Activated effector memory CD4-positive, alpha-beta T cell treated with anti-CD3 and anti-CD28 coated beads, Interleukin-2, amount 50 U/mL, for 16 hours (primary cell): ENCODE measurements around the gene SLC38A1.

ENCODE experiments used
- DNase-seq: peaks from one replicate; pipeline ENCODE4 v3.0.0-alpha.2; 2020

Gene SLC38A1

GRCh38 chr12:46160981-46161690 is 107.7 kb downstream of the SLC38A1 start:
- no peak for DNase-seq

DNA sequence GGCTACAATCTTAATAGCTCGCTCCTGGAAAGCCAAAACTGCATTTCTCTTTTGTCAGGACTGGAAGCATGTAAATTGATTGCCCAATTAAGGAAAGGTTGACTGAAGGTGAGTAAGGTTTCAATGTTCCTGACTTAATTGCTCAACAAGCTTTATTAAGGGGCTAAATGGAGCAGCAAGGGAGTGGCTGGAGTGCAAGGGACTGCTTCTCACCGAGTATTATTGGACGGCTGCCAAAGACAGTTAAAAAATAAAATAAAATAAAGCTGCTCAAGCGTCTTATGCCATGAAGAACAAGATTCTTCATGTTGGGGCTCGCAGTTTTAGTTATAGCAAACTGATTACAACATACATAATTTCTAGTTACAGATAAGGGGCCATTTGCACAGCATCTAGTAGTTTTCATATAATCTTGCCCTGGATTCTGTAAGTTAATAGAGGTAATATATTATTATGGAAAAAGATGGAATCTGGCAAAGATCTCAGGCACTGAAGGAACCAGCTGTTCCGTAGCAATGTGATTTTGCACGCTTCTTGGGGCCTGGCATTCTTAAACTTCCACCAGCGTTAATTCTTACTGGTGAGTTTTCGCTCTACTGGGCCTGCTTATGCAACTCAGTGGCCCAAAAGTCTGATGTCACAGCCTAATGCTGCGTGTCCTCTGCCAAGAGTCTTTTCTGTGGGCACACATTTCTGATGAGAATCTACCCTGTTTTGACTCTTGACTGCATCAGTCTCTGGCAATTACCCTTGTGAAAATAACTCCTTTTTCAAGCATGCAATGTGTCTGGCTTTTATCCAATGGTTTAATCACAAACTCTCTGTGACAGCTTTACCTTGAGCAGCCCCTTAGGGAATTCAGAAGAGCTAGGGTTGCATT is 108.5 kb downstream of the SLC38A1 start:
- no peak for DNase-seq

- no peak for DNase-seq
These were observed 109.4 kb downstream of the SLC38A1 start for GRCh38 chr12:46159309-46159901.

- DNase-seq = no peak
These were observed 110.3 kb downstream of the SLC38A1 start for GRCh38 chr12:46158501-46158900.

DNA sequence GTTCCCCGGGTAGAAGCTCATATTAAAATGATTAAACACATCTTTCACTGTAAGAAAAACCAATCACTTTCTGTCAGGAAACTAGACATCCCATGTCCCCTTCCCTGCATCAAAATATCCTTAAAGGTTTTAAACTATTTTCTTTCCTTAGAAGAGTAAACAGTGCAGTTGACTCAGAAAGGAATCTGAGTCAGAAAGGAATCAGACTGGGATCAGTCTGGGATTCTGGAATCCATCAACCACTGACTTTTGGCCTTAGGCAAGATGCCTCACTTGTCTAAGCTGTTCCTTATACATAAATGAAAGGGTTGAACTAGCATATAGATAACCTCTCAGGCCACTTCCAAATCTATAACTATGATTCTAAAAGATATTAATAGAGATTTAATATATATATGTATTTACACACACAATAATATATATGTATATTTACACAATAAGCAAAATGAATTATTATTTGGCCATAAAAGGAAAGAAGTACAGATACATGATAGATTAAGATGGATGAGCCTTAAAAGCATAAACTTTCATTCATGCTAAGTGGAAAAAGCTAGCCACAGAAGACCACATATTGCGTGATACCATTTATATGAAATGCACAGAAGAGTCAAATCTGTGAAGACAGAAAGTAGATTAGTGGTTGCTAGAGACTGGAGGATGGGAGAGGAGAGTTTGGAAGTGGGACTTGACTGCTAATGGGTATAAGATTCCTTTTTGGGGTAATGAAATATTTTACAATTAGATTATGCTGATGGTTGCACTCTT is 114.4 kb downstream of the SLC38A1 start:
- no peak for DNase-seq

DNA sequence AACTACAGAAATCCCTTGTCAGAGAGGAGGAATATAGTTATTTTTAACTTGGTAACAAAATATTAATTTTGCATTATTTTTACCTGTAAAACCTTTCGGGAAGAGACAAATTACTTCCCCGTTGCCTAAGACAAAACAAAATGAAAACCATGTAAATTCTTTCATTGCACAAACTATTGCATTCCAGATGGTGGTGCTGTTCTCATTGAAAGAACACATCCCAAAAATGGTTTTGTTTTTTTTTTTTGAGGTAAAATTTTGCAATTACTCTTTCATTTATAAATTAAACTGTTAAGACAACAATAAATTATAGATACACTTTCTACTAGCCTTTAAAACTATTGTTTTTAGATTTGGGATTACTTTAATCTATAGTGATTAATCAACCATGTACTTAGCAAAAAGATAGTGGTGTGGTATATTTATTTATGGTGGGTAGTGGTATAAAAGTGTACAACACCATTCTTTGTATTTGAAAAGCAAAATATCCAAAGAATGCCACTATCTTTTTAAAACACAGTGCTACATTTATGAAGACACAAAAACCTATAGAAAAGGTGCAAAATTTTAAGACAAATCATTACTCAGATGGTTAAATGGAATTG is 115.5 kb downstream of the SLC38A1 start:
- DNase-seq = no peak

- DNase-seq = no peak
These were observed 116.4 kb downstream of the SLC38A1 start for GRCh38 chr12:46152456-46152855.

DNA sequence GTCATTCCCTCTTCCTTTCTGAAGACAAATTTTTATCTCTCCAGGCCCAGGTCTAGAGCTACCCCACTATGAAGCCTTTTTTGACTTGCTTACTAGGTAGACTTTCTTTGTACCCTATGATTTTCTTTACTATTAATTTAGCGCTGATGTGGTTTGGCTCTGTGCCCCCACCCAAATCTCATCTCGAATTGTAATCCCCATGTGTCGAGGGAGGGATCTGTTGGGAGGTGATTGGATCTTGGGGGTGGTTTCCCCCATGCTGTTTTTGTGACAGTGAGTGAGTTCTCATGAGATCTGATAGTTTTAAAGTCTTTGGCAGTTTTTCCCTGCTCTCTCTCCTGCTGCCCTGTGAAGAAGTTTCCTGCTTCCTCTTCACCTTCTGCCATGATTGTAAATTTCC is 118.1 kb downstream of the SLC38A1 start:
- no peak for DNase-seq

DNA sequence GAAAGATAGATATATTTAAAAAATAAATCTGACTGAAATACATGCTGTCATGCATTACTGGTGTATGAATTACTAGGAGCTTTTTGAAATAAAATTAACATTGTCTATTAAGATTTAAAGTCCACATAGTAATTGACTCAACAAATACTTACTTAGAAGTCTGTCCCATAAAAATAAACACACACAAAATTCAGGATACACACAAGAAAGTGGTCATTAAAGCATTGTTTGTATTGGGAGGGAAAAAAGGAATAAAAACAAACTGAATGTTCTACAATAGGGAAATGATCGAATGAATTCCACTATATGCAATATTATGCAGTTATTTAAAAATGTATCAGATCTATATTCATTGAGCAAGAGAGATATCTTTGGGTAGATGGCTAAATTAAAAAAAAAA is 118.9 kb downstream of the SLC38A1 start:
- no peak for DNase-seq

- DNase-seq = no peak
These were observed 119.8 kb downstream of the SLC38A1 start for GRCh38 chr12:46149079-46149464.

DNA sequence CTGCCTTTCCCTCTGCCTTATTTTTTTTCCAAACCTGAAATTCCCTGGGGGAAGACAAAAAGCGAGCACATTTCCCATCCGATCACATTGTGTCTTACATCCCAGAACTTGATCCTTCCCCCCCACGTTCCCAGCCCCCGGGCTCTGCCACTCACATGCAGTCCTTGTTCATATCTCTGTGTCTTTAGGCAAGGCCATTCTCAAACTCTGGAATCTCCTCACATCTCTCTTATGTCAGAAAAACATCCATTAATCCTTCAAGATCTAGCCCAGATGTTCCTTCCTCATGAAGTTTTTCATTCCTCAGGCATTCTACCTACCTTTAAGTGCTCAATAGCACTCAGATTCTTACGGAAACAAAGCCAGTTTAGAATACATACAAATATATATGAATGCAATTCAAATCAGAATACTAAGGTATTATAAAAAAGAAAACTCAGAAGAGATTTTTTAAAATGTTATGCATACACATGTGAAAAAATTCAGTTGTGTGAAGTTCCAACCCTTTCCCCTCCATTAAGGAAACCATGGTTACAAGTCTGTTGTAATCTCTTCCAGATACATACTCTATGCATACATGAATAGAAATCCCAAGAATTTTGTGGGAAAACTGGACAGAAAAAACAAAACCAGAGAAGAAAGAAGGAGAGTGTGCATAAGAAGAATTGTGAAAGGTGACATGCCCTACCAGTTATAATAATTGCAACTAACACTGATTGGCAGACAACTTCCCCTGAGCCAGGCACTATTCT is 120.3 kb downstream of the SLC38A1 start:
- DNase-seq = no peak

GRCh38 chr12:46147144-46147543 is 121.7 kb downstream of the SLC38A1 start:
- no peak for DNase-seq

- no peak for DNase-seq
These were observed 123.0 kb downstream of the SLC38A1 start for GRCh38 chr12:46145881-46146280.

DNA sequence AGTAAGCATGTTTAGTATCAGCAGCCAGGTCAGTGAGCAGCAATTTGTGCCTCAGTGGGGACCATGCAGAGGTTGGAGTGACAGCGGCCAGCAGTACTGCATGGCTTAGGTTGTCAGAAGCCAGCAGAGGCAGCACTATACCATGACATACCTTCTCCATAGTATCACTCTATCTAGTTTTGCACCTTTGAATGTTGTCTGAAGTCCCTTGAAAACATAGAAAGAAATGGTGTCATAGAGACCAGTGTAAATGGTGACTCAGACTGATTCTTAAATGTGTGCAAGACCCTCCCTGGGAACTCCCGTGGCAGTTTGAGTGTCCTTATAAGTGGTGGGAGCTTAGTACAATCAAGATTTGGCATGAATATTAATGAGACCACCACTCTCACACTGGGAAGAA is 124.4 kb downstream of the SLC38A1 start:
- no peak for DNase-seq

GRCh38 chr12:46136249-46136648 is 132.6 kb downstream of the SLC38A1 start:
- DNase-seq = no peak

- DNase-seq = no peak
These were observed 133.1 kb downstream of the SLC38A1 start for GRCh38 chr12:46135750-46136149.

DNA sequence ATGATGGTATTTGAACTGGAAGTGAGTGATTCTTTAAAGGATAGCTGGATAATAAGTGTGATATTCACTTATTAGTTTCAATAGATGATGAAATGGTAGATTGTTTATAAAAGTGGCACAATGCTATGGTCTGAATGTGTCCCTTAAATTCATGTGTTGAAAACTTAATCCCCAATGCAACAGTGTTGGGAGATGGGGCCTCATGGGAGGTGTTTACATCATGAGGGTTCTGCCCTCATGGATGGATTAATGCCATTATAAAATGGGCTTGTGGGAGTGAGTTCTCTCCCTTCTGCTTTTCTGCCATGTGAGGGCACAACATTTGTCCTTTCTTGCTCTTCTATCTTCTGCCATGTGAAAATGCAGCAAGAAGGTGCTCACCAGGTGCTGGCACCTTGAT is 134.0 kb downstream of the SLC38A1 start:
- DNase-seq = no peak

- DNase-seq = no peak
These were observed 134.5 kb downstream of the SLC38A1 start for GRCh38 chr12:46134205-46134811.

GRCh38 chr12:46133751-46134150 is 135.1 kb downstream of the SLC38A1 start:
- DNase-seq = no peak
